Amniotic stem cell (primary cell): ENCODE data around the gene SLC39A11.

Experiments
- DNase-seq: peaks from one replicate; lab custom pipeline; 2025; lab: John Stamatoyannopoulos, UW

The SLC39A11 gene

GRCh38 chr17:72870367-72870985, 222.0 kb downstream of the SLC39A11 start:
- no peak for DNase-seq

GRCh38 chr17:72869630-72870029, 222.9 kb downstream of the SLC39A11 start:
- no peak for DNase-seq

GRCh38 chr17:72865954-72866353, 226.5 kb downstream of the SLC39A11 start:
- no peak for DNase-seq

GRCh38 chr17:72863526-72864211, 228.8 kb downstream of the SLC39A11 start:
- no peak for DNase-seq

- no peak for DNase-seq
Measured at GRCh38 chr17:72862276-72862999, 230.1 kb downstream of the SLC39A11 start.

- DNase-seq, result no peak
Measured at GRCh38 chr17:72861811-72862210, 230.7 kb downstream of the SLC39A11 start.

- DNase-seq, result no peak
Measured at GRCh38 chr17:72860778-72861177, 231.7 kb downstream of the SLC39A11 start.

- no peak for DNase-seq
Measured at GRCh38 chr17:72858826-72859495, 233.5 kb downstream of the SLC39A11 start.

GRCh38 chr17:72853440-72854415, 238.8 kb downstream of the SLC39A11 start:
- DNase-seq, result no peak

GRCh38 chr17:72852277-72852938, 240.1 kb downstream of the SLC39A11 start:
- DNase-seq, result no peak

- DNase-seq, result no peak
Measured at GRCh38 chr17:72850410-72851118, 241.9 kb downstream of the SLC39A11 start.

- no peak for DNase-seq
Measured at GRCh38 chr17:72846399-72846798, 246.1 kb downstream of the SLC39A11 start.

- DNase-seq, result no peak
Measured at GRCh38 chr17:72843591-72843990, 248.9 kb downstream of the SLC39A11 start.

- no peak for DNase-seq
Measured at GRCh38 chr17:72840019-72840418, 252.5 kb downstream of the SLC39A11 start.

GRCh38 chr17:72839131-72839725, 253.3 kb downstream of the SLC39A11 start:
- no peak for DNase-seq

GRCh38 chr17:72838581-72838980, 253.9 kb downstream of the SLC39A11 start:
- DNase-seq, result no peak

GRCh38 chr17:72838068-72838467, 254.4 kb downstream of the SLC39A11 start:
- no peak for DNase-seq

GRCh38 chr17:72837335-72837734, 255.2 kb downstream of the SLC39A11 start:
- DNase-seq, result no peak

- DNase-seq, result no peak
Measured at GRCh38 chr17:72833128-72833765, 259.2 kb downstream of the SLC39A11 start.
